ENCODE measurements around the gene SCFD1. TPM values are rescaled to one million over a fixed set of nuclear protein-coding genes. Genes with fewer than 3 reads are reported as not detected.

SCFD1 gene
- total RNA-seq, 1 donor from 2014 or later: 76.1 TPM

Other genes with a start within 250 kb of the SCFD1 start
- 24.7 and 26.4 TPM in 2 replicates for gene G2E3, start 63.2 kb upstream of the SCFD1 start, total RNA-seq